ENCODE data around the gene UPK1B.

The UPK1B gene

GRCh38 chr3:119222391-119222790 is 49.0 kb downstream of the UPK1B start:
- no peak for DNase-seq (ENCODE audit: low read depth)
- no peak overlapping the region for H3K4me3 ChIP-seq (ENCODE audit: low read depth, low read length)
- no peak for TF ChIP-seq CTCF (IDR thresholded peaks at IDR 0.05; ENCODE audit: low read depth, low read length, missing control alignments)

- peak; percentile 10 for TF ChIP-seq CTCF (IDR thresholded peaks at IDR 0.05; ENCODE audit: low read depth, low read length, missing control alignments)
- no peak overlapping the region for H3K4me3 ChIP-seq (ENCODE audit: low read depth, low read length)
- DNase-seq (ENCODE audit: low read depth), result no peak
Measured at GRCh38 chr3:119223511-119223910, 50.1 kb downstream of the UPK1B start.

- TF ChIP-seq CTCF (IDR thresholded peaks at IDR 0.05; ENCODE audit: low read depth, low read length, missing control alignments), result no peak
- no peak overlapping the region for H3K4me3 ChIP-seq (ENCODE audit: low read depth, low read length)
- DNase-seq (ENCODE audit: low read depth), result no peak
Measured at GRCh38 chr3:119225121-119225520, 51.7 kb downstream of the UPK1B start.

GRCh38 chr3:119227070-119227850 is 53.9 kb downstream of the UPK1B start:
- TF ChIP-seq CTCF (IDR thresholded peaks at IDR 0.05; ENCODE audit: low read depth, low read length, missing control alignments), result no peak
- no peak for DNase-seq (ENCODE audit: low read depth)
- H3K4me3 ChIP-seq (ENCODE audit: low read depth, low read length), result no peak overlapping the region

GRCh38 chr3:119228373-119229145 is 55.2 kb downstream of the UPK1B start:
- no peak overlapping the region for H3K4me3 ChIP-seq (ENCODE audit: low read depth, low read length)
- no peak for TF ChIP-seq CTCF (IDR thresholded peaks at IDR 0.05; ENCODE audit: low read depth, low read length, missing control alignments)
- DNase-seq (ENCODE audit: low read depth), result no peak

- TF ChIP-seq CTCF (IDR thresholded peaks at IDR 0.05; ENCODE audit: low read depth, low read length, missing control alignments), result no peak
- no peak overlapping the region for H3K4me3 ChIP-seq (ENCODE audit: low read depth, low read length)
- DNase-seq (ENCODE audit: low read depth), result no peak
Measured at GRCh38 chr3:119229190-119229589, 55.8 kb downstream of the UPK1B start.
